ENCODE measurements around the gene RMND1.

RMND1 gene

DNA sequence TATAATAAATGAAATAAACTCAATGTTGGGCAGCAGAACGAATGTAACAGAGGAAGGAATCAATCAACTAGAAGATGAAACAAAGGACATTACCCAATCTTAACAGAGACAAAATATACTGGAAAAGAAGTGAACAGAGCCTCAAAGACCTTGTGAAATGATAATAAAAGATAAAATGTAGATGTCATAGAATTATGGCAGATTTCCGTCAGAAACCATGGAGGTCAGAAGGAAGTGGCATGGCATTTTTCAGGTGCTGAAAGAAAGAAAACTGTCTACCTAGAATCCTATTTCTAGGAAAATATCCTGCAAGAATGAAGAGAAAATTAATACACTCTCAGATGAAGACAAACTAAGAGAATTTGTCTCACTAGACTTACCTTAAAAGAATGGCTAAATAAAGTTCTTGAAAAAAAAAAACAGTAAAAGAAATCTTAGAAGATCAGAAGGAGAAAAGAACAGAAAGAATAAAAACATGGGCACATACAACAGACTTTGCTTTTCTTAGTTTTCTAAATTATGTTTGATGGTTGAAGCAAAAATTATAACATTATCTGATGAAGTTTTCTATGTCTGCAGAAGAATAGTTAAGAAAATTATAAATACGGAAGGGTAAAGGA, 37.2 kb downstream of the RMND1 start:
- no peak for DNase-seq (ENCODE audit: low spot score)

- DNase-seq (ENCODE audit: low spot score): no peak
Observed at GRCh38 chr6:151413372-151414145, 38.4 kb downstream of the RMND1 start.

- DNase-seq (ENCODE audit: low spot score): peak; percentile 11
Observed at GRCh38 chr6:151412909-151413308, 39.0 kb downstream of the RMND1 start.

DNA sequence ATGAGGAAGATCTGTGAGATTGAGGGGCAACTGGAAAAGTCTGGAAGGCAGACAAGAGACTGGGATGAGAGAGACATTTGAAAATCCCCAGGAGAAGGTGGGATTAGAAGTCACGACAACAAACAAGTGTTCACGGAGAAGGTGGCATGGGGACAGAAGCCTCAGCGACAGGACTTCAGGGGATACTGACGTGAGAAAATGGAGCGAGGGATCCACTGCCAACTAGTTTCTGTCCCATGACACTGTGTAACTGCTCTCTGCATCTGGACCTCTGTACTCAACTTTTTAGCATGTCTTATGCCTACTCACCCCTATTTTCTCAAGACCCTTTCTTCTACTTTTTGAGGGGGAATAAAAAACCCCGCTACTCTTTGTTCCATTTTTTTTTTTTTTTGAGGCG, 42.2 kb downstream of the RMND1 start:
- no peak for DNase-seq (ENCODE audit: low spot score)

DNA sequence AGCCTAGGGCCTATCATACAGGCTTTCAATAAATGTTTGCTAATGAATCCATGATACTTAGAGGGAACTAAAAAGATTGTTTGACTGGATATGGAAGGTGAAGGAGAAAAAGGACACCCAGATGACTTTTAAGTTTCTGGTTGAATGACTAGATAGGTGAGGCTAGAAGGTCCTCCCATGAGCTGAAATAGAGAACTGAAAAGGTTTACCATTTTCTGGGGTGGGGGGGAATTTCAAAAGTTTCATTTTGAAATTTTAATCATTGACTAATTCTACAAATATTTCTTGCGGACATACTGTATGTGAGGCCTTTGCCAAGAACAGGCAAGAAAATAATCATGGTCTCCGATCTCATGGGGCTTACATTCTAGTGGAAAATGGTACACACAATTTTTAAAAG, 42.7 kb downstream of the RMND1 start:
- no peak for DNase-seq (ENCODE audit: low spot score)

DNA sequence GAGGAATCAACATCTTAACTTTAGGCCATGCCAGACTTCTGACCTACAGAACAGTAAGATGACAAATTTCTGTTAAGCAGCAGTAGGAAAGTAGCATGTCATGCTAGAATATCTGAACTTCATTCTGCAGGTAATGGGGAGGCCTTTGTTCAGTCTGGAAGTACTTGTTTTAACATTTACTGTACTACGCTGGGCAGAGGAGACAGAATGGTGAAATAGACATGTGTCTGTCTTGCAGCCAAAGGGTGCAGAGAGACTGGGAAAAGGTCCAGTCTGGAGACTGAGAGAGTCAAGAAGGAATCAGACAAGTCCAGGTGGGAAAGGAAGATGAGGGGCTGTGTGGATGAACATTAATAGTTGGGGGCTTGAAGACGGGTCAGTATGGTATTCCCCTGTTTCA, 43.1 kb downstream of the RMND1 start:
- DNase-seq (ENCODE audit: low spot score): no peak

- no peak for DNase-seq (ENCODE audit: low spot score)
Observed at GRCh38 chr6:151403919-151404308, 48.0 kb downstream of the RMND1 start.

DNA sequence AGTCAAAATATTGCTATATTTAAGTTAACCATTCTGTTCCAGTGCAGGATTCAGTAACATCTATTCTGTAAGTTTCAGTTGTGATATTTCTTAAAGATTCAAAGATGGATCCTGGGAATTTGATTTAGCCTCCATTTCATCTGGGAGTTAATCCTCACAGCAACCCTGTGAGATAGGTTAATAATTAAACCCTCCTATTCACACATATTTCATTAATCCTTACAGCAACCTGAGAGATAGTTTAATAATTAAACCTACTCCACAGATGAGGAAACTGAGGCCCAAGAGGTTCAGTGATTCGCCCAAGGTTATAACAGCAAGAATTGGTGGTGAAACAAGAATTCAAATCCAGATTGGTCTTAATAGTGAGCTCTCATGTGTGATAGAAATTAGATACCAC, 49.7 kb downstream of the RMND1 start:
- no peak for DNase-seq (ENCODE audit: low spot score)

GRCh38 chr6:151400473-151400872, 51.5 kb downstream of the RMND1 start:
- DNase-seq (ENCODE audit: low spot score): no peak

GRCh38 chr6:151399679-151400078, 52.2 kb downstream of the RMND1 start:
- no peak for DNase-seq (ENCODE audit: low spot score)

DNA sequence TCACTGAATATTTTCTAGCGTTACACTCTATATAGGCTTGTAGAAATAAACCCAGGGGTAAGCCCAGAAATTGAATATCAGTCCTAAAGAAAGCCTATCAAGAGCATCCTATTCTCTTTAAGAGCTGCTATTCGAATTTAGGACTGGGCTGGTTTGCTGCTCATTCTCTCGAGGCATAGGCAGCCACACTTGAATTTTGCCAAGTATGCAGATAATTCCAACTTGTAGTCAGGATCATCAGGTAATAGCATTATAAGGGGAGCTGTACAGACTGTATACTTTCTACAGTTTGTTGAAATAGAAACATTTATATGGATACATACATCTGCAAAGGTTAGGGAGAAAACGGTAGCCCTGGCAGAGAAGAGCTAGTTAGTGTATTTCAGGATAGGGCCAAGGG, 58.5 kb downstream of the RMND1 start:
- DNase-seq (ENCODE audit: low spot score): no peak

GRCh38 chr6:151392427-151392826, 59.5 kb downstream of the RMND1 start:
- no peak for DNase-seq (ENCODE audit: low spot score)

GRCh38 chr6:151391471-151392413, 60.2 kb downstream of the RMND1 start, which contains the start of gene ZBTB2:
TSS of gene ZBTB2 (minus strand) at chr6:151391559. CDS start at chr6:151373637, 17,922 bp downstream.
- DNase-seq (ENCODE audit: low spot score): peak; percentile 81

DNA sequence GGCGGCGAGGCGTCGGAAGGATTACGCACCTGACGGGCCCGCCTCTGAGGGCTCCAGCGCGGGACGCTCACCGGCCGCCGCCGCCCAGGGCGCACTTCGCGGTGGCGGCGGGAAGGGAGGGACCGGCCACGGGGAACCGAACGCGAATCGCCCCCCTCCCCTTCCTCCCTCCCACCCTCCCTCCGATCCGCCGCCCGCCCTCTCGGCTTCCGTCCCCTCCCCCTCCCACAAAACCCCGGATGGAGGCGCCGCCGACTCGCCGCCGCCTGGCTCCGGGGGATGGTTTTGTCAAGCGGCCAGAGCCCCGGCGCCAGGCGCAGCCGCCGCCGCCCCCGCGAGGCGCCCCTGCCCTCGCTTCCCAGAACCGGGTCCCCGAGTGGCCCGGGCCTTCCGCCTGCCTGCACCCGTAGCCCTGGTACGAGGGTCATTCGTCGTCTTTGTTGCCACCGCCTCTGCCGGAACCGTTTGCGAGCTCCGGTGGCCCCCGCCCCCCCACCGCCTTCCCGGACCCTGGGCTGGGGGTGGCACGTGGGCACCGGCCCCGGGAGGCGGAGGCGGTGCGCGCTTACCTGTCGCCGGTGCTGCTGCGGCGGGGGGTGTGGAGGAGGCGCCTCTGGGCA, 61.0 kb downstream of the RMND1 start:
- peak; percentile 63 for DNase-seq (ENCODE audit: low spot score)

DNA sequence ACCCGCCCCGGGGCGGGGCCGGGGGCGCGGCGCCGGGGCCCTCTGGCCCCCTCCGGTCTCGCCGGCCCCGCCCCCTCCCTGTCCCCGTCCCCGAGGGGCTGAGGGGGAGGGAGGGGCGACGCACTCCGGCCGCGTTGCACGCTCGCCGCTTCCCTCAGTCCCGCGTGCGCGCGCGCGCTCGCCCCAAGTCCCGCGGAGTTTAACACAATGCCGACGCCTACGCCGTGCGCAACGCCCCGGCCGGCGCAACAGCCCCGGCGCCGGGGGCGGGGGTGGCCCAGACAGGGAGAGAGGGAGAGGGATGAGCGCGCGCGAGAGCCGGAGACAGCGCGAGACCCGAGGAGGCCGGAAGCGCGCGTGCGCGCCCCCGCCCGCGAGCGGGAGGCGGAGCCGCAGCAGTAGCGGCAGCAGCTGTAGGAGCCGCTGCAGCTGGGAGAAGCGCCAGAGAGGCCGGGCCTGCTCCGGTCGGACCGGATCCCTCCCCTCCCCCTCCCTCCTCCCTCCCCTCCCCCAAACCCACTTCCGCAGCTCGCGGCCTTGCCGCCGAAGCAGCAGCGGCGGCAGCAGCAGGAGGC, 61.6 kb downstream of the RMND1 start:
- DNase-seq (ENCODE audit: low spot score): peak; percentile 98

DNA sequence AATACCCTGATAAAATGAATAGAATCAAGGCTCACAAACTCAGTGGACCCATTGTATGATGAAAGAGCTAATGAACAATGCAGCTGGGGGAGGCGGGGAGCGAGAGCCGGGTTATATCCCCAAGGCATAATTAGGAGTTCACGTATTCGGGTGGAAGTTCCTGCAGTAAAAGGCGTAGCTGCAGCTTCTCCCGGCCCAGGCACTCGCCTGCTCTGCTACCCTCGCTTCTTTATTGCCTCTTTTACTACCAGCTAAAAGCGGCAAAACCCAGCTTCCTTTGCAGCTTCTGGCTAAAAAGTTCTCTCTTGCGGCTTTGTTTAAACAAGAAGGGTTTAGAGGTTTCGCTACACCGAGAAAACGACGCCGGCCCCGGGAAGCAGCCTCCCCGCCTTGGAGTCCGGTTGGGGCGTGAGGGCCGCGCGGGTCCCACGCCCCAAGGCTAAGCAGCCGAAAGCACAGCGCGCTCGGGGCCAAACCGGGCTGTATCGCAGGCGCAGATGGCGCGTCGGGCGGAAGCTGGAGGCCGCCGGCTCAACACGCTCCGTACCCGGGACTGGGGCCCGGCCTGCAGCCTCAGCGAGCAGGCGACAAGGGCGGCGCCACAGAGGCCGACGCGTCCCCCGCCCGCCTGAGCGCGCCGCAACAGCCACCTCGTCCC, 62.2 kb downstream of the RMND1 start:
- peak; percentile 79 for DNase-seq (ENCODE audit: low spot score)

GRCh38 chr6:151388997-151389617, 62.8 kb downstream of the RMND1 start:
- no peak for DNase-seq (ENCODE audit: low spot score)

DNA sequence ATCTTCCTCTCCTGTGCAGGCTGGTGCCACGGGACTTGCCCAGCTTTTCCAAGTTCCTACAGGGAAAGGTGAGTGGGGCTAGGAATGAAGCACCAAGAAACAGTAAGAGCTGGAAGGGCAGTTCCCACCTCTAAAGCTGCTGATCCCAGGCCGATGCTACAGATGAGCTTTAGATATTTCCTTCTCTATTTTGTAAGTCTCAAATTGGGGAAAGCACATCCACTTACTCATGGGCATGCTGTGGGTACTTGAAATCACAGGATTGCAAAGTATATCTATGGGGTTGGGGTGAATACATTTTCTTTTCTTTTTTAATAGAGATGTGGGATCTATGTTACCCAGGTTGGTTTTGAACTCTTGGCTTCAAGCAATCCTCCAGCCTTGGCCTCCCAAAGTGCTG, 63.7 kb downstream of the RMND1 start:
- no peak for DNase-seq (ENCODE audit: low spot score)

- DNase-seq (ENCODE audit: low spot score): no peak
Observed at GRCh38 chr6:151387175-151387970, 64.6 kb downstream of the RMND1 start.

GRCh38 chr6:151385177-151385576, 66.7 kb downstream of the RMND1 start:
- no peak for DNase-seq (ENCODE audit: low spot score)

All from globus pallidus (tissue), 1 donor.